Stimulated activated CD4-positive, alpha-beta T cell treated with anti-CD3 and anti-CD28 coated beads, Interleukin-15, amount 100 ng/mL, for 24 hours (primary cell): ENCODE data around the gene IGSF22.
A peak's percentile ranks its signal among the peaks of the same experiment; 100 is the strongest.

Experiments
- DNase-seq: peaks from one replicate; pipeline ENCODE4 v3.0.0-alpha.2; 2020

IGSF22 gene

GRCh38 chr11:18726040-18726439 lies at the start of gene IGSF22:
Gene IGSF22 (minus strand): TSS chr11:18726188. CDS start chr11:18724236, 1,952 bp downstream.
- no peak for DNase-seq

DNA sequence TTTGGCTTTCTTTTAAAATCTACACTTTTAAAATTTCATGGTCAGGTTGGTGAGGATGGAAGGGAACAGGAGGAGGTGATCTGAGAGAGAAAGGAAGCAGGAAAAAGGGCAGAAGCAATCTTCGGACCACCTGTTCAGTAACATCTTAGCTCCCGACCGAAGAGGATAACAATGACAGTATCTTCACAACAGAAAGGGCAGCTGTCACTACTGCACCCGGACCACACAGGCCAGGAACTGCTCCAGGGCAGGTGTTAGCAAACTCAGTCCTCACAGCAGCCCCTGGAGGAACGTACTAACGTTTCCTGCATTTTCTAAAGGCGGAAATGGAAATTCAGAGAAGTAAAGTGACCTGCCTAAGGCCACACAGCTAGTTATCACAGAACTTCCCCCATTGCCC lies 48.8 kb upstream of the IGSF22 start:
- no peak for DNase-seq

- DNase-seq: no peak
Measured at GRCh38 chr11:18773681-18774080, 47.7 kb upstream of the IGSF22 start.

DNA sequence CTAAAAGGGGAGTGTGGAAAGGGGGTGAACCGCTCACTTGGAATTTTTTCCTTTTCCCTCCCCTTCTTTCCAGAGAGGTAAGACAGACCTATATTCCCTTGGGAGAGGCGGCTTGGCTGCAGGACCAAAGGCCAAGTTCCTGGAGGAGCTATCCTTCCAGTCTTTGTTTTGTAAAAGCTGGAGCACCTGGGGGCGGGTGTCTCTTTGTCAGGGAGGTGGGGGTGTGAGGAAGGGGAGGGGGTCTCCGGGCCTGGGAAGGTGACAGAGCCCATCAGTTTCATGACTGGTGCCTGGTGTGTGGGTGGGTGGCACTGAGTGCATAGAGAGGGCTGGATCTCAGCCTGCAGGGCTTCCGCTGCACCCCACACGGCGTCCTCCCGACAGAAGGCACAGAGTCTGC lies 47.1 kb upstream of the IGSF22 start:
- DNase-seq: no peak

- DNase-seq: no peak
Measured at GRCh38 chr11:18772211-18772610, 46.2 kb upstream of the IGSF22 start.

- no peak for DNase-seq
Measured at GRCh38 chr11:18771266-18772035, 45.5 kb upstream of the IGSF22 start.

DNA sequence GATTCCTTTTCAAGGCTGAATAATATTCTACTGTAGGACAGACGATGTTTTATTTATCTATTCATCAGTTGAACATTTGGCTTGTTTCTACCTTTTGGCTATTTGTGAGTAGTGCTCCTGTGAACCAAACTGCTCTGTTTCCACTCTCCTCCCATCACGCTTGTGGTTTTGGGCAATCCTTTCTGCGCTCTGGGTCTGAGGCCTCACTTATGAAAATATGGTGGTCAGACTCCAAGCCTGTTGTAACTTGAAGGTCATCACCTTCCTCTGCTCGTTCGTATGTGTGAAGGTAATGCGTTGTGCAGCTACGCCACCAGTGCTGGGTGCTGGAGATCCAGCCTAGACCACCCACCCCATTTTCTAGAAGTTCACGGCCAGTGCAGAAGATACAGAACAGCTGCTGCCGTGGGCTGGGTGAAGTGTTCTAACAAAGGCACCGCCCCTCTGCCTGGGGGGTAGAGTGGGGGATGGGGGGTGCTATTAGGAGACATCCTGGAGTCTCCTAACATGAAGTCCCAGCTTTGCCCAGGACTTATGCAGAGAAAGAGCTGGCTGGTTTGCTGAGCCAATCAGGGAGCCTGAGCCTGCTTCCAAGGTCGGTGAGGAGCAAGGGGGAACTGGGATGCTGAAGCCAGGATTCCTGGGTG lies 44.6 kb upstream of the IGSF22 start:
- DNase-seq: no peak

GRCh38 chr11:18769802-18770456 lies 43.9 kb upstream of the IGSF22 start:
- no peak for DNase-seq

GRCh38 chr11:18768978-18769377 lies 43.0 kb upstream of the IGSF22 start:
- DNase-seq: no peak

- peak; percentile 22 for DNase-seq
Measured at GRCh38 chr11:18768472-18768901, 42.5 kb upstream of the IGSF22 start.

GRCh38 chr11:18766015-18766414 lies 40.0 kb upstream of the IGSF22 start:
- no peak for DNase-seq

GRCh38 chr11:18765554-18765953 lies 39.6 kb upstream of the IGSF22 start:
- DNase-seq: no peak

DNA sequence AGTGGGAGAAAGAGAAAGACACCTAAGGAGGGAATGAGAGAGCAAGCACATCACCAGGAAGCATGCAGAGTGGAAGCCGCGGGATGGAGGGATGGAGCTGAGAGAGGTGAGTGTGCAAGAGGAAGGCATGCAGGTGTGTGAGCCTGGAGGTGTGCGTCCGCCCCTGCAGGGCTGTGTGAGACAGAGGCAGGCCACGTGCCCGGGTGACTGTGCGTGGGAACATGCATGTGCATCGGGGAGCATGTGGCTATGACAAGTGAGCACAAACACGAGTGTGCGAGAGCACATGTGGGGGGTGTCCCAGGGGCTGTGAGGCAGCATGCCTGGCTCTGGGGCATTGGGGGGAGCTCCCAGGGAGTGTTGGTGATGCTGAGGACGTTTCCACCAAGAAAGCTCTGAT lies 35.8 kb upstream of the IGSF22 start:
- no peak for DNase-seq

DNA sequence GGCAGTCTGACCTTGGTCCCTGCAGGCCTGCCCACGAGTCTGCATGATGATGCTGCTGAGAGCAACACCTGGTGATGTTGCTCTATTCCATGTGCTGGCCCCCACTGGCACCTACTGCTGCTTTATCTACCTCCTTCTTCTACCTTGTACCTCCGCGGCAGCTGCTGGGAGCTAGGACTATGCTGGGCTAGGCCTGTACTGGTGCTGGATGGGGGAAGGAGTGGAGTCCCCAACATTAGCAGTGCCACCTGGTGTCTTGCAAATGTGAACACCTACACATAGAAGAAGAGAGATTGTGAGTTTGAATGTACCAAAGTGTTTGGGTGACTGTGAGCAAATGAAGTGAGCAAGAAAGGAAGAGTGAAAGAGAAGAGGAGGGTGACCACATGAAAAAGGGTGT lies 35.2 kb upstream of the IGSF22 start:
- no peak for DNase-seq

GRCh38 chr11:18757811-18758210 lies 31.8 kb upstream of the IGSF22 start:
- DNase-seq: no peak

DNA sequence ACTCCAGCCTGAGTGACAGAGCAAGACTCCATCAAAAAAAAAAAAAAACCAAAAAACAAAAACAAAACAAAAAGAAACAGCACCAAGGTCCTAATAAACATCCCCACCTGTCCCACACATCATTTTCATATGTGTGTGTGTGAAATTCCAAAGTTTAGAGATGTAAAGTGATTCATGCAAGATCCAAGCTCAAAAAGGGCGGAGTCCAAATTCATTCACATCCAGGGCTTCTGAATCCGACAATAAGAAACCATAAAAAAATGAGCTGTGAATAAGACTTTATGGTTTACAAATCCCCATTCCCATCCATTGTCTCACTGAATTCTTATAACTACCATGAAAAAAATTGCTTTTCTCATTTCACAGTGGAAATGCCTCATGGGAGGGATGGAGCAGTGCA lies 30.9 kb upstream of the IGSF22 start:
- no peak for DNase-seq

GRCh38 chr11:18754308-18754707 lies 28.3 kb upstream of the IGSF22 start:
- DNase-seq: no peak

GRCh38 chr11:18752502-18752901 lies 26.5 kb upstream of the IGSF22 start:
- DNase-seq: no peak

- DNase-seq: no peak
Measured at GRCh38 chr11:18750944-18751343, 25.0 kb upstream of the IGSF22 start.

GRCh38 chr11:18749681-18750319 lies 23.8 kb upstream of the IGSF22 start:
- no peak for DNase-seq

- no peak for DNase-seq
Measured at GRCh38 chr11:18748766-18749365, 22.9 kb upstream of the IGSF22 start.

- DNase-seq: no peak
Measured at GRCh38 chr11:18745251-18745650, 19.3 kb upstream of the IGSF22 start.

GRCh38 chr11:18743900-18744514 lies 18.0 kb upstream of the IGSF22 start:
- DNase-seq: no peak
